ENCODE results near the gene SCYL3.
"Not testable (repeated sequence)": the region's sequence is repeated elsewhere in the genome, so short reads cannot be mapped to it uniquely, and the experiment has no call there.

The SCYL3 gene

DNA sequence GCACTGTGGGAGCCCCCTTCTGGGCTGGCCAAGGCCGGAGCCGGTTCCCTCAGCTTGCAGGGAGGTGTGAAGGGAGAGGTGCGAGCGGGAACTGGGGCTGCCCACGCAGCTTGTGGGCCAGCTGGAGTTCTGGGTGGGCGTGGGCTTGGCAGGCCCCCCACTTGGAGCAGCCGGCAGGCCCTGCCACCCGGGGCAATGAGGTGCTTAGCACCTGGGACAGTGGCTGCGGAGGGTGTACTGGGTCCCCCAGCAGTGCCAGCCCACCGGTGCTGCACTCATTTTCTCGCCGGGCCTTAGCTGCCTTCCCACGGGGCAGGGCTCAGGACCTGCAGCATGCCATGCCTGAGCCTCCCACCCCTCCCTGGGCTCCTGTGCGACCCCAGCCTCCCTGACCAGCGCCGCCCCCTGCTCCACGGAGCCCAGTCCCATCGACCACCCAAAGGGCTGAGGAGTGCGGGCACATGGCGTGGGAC lies 11.6 kb downstream of the SCYL3 start:
- Histone ChIP-seq H4K20me1 (peaks cover 0 to 12% (median 0%) of the 10 kb centered on the region in 11 experiments; a peak in 1 of 22 replicates), H3K4me3 (no peak overlapping the region), H3K27ac (no peak overlapping the region), H3K36me3 (peaks cover 37 to 79% (median 60%) of the 10 kb centered on the region in 11 experiments), H3K9me3 (replicated peaks in 1 of 11) (no peaks in the 10 kb centered on the region), H3K27me3 (no peaks in the 10 kb centered on the region), H3K9ac (no peak overlapping the region), H3K4me1 (peaks cover 0 to 19% (median 0%) of the 10 kb centered on the region in 10 experiments; a peak in 6 of 20 replicates), H3K4me2 (no peak overlapping the region)
- no peak for TF ChIP-seq Cebpa-rat (IDR thresholded peaks at IDR 0.05)

DNA sequence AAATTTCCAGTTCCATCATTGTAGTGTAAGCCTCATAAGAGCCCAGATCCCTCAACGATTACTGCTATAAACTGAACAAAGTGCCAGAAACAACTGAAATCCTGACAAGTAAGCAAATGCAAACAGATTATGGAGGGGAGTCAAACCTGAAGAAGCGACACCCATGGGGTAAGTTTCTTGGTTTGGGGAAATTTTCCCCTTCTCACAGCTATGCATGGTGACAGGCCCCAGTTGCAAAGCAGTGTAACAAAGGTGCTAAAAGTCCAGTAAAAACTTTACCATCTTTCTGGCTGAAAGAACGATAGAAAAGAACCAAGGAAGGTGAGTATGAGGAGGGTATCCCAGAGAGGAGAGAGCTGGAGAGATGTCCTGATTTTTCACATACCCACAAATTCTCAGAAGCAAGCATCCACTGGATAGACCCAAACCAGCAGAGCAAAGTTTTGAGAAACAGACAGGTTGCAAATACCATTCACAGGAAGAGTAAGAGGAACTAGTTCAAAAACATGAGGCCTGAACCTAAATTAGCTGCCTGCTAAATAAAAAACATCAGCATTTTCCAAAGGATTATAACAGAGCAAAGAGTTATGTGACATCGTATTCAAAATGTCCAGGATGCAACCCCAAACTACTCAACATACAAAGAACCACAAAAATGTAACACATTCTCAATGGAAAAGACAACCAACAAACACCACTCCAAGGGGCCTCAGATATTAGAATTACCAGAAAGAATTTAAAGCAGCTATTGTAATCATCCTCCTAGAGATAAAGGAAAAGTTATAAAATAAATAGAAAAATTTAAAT lies 14.5 kb downstream of the SCYL3 start:
- Histone ChIP-seq H3K4me3 (no peak overlapping the region), H3K27ac (no peak overlapping the region), H3K9ac (no peak overlapping the region), H3K36me3 (peaks cover 46 to 79% (median 59%) of the 10 kb centered on the region in 11 experiments), H3K4me1 (peaks cover 0 to 19% (median 1%) of the 10 kb centered on the region in 10 experiments; a peak in 10 of 20 replicates), H3K4me2 (peak overlapping the region in 2 of 11 experiments; percentile 28 to 38; a peak in 3 of 22 replicates), H4K20me1 (peaks cover 0 to 12% (median 0%) of the 10 kb centered on the region in 11 experiments; a peak in 1 of 22 replicates), H3K27me3 (no peaks in the 10 kb centered on the region), H3K9me3 (replicated peaks in 1 of 11) (no peaks in the 10 kb centered on the region)
- TF ChIP-seq Cebpa-rat (IDR thresholded peaks at IDR 0.05) = no peak

DNA sequence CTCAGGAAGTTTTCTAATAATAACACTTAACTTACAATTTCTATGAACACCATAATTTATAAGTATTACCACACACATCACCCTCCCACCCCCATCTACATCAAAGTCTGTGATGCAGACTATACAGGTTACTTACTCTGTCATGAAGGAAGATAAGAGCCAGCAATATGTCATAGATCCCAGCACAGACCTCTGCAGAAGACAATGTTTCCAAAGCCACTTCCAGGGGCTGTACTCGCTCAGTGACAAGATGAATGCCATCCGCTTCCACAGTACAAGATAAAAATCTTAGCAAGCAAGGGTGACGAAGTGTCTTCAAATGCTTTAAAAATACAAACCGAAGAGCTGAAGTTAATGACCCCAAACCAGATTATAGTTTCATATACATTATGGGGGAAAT lies 15.2 kb downstream of the SCYL3 start:
- Histone ChIP-seq H3K4me2 (no peak overlapping the region), H3K27ac (no peak overlapping the region), H3K36me3 (peaks cover 53 to 79% (median 64%) of the 10 kb centered on the region in 11 experiments)

DNA sequence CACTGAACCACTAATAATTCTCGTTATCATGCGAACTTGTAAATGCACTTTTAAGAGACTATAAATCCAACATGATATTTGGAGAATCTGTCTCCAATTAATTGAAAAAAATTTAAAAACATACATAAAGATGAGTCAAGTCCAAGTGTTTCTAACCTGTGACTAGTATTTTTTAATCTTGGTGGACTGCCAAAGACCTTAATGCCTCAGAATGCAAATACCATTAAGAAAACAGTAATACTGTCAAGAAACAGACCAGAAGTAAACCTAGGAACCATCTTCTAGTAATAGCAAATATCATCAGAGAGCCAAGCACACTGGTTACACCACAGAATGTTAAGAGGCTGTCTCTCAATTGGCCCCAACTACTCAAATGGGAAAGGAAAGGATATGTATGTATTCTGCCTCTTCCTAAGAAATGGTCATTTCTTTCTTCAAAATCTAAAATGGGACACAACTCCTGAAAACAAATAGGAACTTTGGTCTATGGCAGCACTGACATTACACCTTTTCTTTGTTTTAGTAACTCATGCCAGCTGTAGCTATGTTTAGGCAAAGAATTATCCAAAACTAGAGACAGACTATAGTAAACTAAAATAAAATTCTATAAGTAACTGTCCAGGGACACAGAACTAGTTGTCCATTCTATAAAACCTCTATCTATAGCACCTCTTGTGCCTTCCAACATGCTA lies 15.8 kb downstream of the SCYL3 start:
- H3K4me2 ChIP-seq = no peak overlapping the region
- no peak overlapping the region for H3K4me3 ChIP-seq
- H3K9ac ChIP-seq = no peak overlapping the region
- peaks cover 0 to 12% (median 0%) of the 10 kb centered on the region in 11 experiments; a peak in 1 of 22 replicates for H4K20me1 ChIP-seq
- no peaks in the 10 kb centered on the region for H3K27me3 ChIP-seq
- no peak for TF ChIP-seq Cebpa-rat (IDR thresholded peaks at IDR 0.05)
- peaks cover 1 to 9% (median 5%) of the 10 kb centered on the region in 11 experiments; a peak in 20 of 22 replicates for H3K9me3 ChIP-seq (replicated peaks in 1 of 11)
- peaks cover 55 to 79% (median 67%) of the 10 kb centered on the region in 11 experiments for H3K36me3 ChIP-seq
- no peak overlapping the region for H3K27ac ChIP-seq
- H3K4me1 ChIP-seq = peaks cover 0 to 19% (median 10%) of the 10 kb centered on the region in 10 experiments; a peak in 14 of 20 replicates

More for the DNA sequence above, 15.2 kb downstream of the SCYL3 start:
- no peak overlapping the region for H3K4me3 ChIP-seq
- H4K20me1 ChIP-seq = peaks cover 0 to 12% (median 0%) of the 10 kb centered on the region in 11 experiments; a peak in 1 of 22 replicates
- H3K9me3 ChIP-seq (replicated peaks in 1 of 11) = peaks cover 0 to 3% (median 0%) of the 10 kb centered on the region in 11 experiments; a peak in 4 of 22 replicates
- H3K9ac ChIP-seq = no peak overlapping the region
- H3K27me3 ChIP-seq = no peaks in the 10 kb centered on the region
- peaks cover 0 to 19% (median 9%) of the 10 kb centered on the region in 10 experiments; a peak in 14 of 20 replicates for H3K4me1 ChIP-seq
- TF ChIP-seq Cebpa-rat (IDR thresholded peaks at IDR 0.05) = no peak

DNA sequence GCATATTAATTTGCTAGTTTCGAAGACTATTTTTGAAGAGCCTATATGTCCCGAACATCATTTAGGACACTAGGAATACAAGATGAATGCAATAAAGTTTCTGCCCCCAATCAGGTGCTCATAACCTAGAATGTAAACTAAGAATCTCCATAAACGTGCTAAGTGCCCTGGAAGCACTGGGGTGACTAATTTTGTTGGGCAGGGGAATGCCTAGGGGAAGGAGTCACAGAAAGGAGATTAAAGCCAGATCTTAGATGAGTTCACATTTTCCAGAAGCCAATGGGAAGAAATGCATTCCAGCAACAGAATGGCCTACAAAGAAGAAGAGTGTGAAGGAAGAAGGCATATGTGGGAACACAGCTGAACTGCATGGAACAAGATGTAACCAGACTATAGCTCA lies 19.5 kb downstream of the SCYL3 start:
- Histone ChIP-seq H4K20me1 (peaks cover 0 to 8% (median 0%) of the 10 kb centered on the region in 11 experiments; a peak in 1 of 22 replicates), H3K27ac (no peak overlapping the region), H3K4me1 (peaks cover 0 to 10% (median 7%) of the 10 kb centered on the region in 10 experiments; a peak in 13 of 20 replicates), H3K4me3 (no peak overlapping the region), H3K4me2 (peak overlapping the region in 3 of 11 experiments; percentile 16 to 37 (median 22); a peak in 3 of 22 replicates), H3K27me3 (no peaks in the 10 kb centered on the region), H3K9me3 (replicated peaks in 1 of 11) (peaks cover 14 to 23% (median 19%) of the 10 kb centered on the region in 11 experiments), H3K9ac (no peak overlapping the region), H3K36me3 (peaks cover 82 to 100% (median 93%) of the 10 kb centered on the region in 11 experiments)
- TF ChIP-seq Cebpa-rat (IDR thresholded peaks at IDR 0.05) = no peak

DNA sequence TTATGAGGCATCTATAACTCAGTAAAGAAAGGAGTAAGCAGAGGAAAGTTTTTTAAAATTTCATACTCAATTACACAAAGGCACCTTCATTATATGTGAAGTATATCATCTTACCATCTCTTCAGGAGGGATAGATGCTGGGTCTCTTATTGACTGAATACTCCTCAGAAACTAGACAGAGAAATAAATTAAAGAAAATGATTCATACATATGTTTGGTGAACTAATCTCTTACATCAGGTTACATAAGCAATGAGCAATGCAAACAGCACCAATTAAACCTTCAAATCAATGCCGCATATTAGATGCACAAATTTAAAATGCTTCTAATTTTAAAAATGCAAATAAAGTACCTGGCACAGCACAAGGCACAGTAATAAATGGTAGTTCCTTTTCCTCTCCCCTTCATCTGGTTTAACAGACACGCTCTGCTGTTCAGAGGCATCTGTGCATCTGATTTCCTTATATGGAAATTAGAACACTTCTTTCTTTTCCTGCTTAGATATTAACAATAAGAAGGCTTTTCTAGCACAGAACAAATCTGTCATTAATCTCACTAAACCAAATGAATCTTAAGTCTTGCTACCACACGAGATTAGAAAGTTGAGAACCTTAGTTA lies 20.0 kb downstream of the SCYL3 start:
- no peak for TF ChIP-seq Cebpa-rat (IDR thresholded peaks at IDR 0.05)
- Histone ChIP-seq H3K4me3 (no peak overlapping the region), H3K4me1 (peaks cover 0 to 10% (median 7%) of the 10 kb centered on the region in 10 experiments; a peak in 8 of 20 replicates), H3K4me2 (peak overlapping the region in 3 of 11 experiments; percentile 16 to 37 (median 22); a peak in 5 of 22 replicates), H3K9ac (no peak overlapping the region), H4K20me1 (peaks cover 0 to 3% (median 0%) of the 10 kb centered on the region in 11 experiments; a peak in 1 of 22 replicates), H3K9me3 (replicated peaks in 1 of 11) (peaks cover 14 to 23% (median 19%) of the 10 kb centered on the region in 11 experiments), H3K36me3 (peaks cover 87 to 100% (median 98%) of the 10 kb centered on the region in 11 experiments), H3K27me3 (no peaks in the 10 kb centered on the region), H3K27ac (no peak overlapping the region)

DNA sequence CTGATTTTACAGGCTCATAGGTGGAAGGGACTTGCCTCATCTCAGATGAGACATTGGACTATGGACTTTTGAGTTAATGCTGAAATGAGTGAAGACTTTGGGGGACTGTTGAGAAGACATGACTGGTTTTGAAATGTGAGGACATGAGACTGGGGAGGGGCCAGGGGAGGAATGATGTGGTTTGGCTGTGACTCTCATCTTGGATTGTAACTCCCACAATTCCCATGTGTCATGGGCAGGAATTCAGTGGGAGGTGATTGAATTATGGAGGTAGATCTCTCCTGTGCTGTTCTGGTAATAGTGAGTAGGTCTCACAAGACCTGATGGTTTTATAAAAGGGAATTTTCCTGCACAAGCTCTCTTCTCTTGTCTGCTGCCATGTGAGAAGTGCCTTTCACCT lies 20.8 kb downstream of the SCYL3 start:
- Histone ChIP-seq H3K4me1 (peaks cover 0 to 10% (median 7%) of the 10 kb centered on the region in 10 experiments; a peak in 8 of 20 replicates), H3K9ac (no peak overlapping the region), H3K36me3 (peaks cover 87 to 100% (median 98%) of the 10 kb centered on the region in 11 experiments), H3K4me2 (no peak overlapping the region), H3K27ac (no peak overlapping the region), H4K20me1 (no peaks in the 10 kb centered on the region), H3K27me3 (no peaks in the 10 kb centered on the region), H3K4me3 (no peak overlapping the region), H3K9me3 (replicated peaks in 1 of 11) (peaks cover 14 to 23% (median 19%) of the 10 kb centered on the region in 11 experiments)
- no peak for TF ChIP-seq Cebpa-rat (IDR thresholded peaks at IDR 0.05)

DNA sequence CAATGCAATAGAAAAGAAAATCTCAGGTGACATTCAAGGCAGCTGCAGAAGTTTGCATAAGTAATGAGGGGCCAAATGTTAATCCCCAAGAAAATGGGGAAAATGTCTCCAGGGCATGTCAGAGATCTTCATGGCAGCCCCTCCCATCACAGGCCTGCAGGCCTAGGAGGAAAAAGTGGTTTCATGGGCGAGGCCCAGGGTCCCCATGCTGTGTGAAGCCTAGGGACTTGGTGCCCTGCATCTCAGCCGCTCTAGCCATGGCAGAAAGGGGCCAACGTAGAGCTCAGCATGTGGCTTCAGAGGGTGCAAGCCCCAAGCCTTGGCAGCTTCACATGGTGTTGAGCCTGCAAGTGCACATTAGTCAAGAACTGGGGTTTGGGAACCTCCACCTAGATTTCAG lies 21.7 kb downstream of the SCYL3 start:
- Histone ChIP-seq H3K36me3 (peaks cover 86 to 100% (median 97%) of the 10 kb centered on the region in 11 experiments), H3K4me3 (peak overlapping the region in 2 of 10 experiments; percentile 12 to 28; a peak in 1 of 20 replicates), H3K9me3 (replicated peaks in 1 of 11) (peaks cover 14 to 23% (median 19%) of the 10 kb centered on the region in 11 experiments), H3K4me1 (peaks cover 0 to 10% (median 7%) of the 10 kb centered on the region in 10 experiments; a peak in 8 of 20 replicates)
- not testable (repeated sequence) for H4K20me1 ChIP-seq, H3K9ac ChIP-seq, H3K27ac ChIP-seq, H3K27me3 ChIP-seq, H3K4me2 ChIP-seq
